H1 (cell line): ENCODE data around the gene RNU6-8. TPM values are rescaled to one million over a fixed set of nuclear protein-coding genes. Genes with fewer than 3 reads are reported as not detected.

ENCODE experiments used
- BRCA1 ChIP-seq: IDR thresholded peaks from 2 replicates; pipeline ENCODE4 v1.6.1; 2012; ENCODE audit warnings: low read depth, low read length, improper control_type of control experiment
- TBP ChIP-seq: IDR thresholded peaks from 2 replicates; pipeline ENCODE4 v1.6.1; 2011; ENCODE audit warnings: low read depth, low read length, improper control_type of control experiment
- polyA plus RNA-seq, 7 experiments: library from polyadenylated mRNA; depleted of rRNA in 3 of 7; stranded (reverse) in 5 of 7; unstranded in 2 of 7; fragments of >200 nt in 5 of 7; fragments of 200-250 nt in 2 of 7; gene quantifications; 1 replicate in 5 of 7; 2 replicates in 1 of 7; 4 replicates in 1 of 7; pipeline versions ENCODE4 v1.2.1 to v1.2.3, GENCODE V29; 2011 to 2013; ENCODE audit warnings: missing spikeins in 2 of 7, mixed read lengths in 2 of 7
- total RNA-seq: library from RNA; stranded (reverse); fragmentation: NEBNext Ultra II Directional; extraction: Animal tissue kit (Norgen Biotek cat#: 25700); gene quantifications from 2 replicates; pipeline ENCODE4 v1.2.1, GENCODE V29; 2021

Gene RNU6-8
- total and polyA plus RNA-seq, 2 of the 8 experiments (the other 6 are each of a cell fraction or from before 2014, with no cell fraction given): not detected

DNA sequence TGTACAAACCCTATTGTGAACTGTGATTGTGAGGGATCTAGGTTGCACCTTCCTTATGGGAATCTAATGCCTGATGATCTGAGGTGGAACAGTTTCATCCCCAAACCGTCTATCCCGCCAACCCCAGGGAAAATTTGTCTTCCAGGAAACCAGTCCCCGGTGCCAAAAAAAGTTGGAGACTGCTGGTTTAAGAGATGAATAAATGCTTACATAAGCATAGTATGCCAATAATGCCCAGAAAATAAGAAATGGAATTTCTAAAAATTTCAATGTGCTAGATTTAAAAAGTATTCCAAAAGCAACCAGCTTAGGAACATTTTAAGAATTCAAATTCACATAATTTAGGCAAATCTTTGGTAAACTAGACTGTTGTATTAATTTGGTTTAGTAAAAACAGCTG, 5.4 kb upstream of the RNU6-8 start (continued):
- no peak for TF ChIP-seq BRCA1
- no peak for TF ChIP-seq TBP
